DOHH2 (cell line): ENCODE measurements around the gene USP50.

Experiments used
- H3F3A ChIP-seq: fragments of 200-600 bp; sonication (generic), shearing (Covaris generic); 2 replicates; pipeline ENCODE4 v1.6.0; 2016; ENCODE audit warnings: antibody characterized with exemption, mild to moderate bottlenecking; ENCODE audit not compliant: control insufficient read depth, insufficient read depth
- H3K27ac ChIP-seq: fragments of 200-600 bp; sonication (generic); 2 replicates; pipeline ENCODE4 v1.5.1; 2014; ENCODE audit warnings: low read depth, mild to moderate bottlenecking, low read length, moderate library complexity
- H3K27me3 ChIP-seq: fragments of 200-600 bp; sonication (generic); 2 replicates; pipeline ENCODE4 v1.6.1; 2014; ENCODE audit warnings: mild to moderate bottlenecking, low read length, mixed read lengths; ENCODE audit not compliant: control insufficient read depth
- H3K36me3 ChIP-seq: fragments of 200-600 bp; sonication (generic); 2 replicates; pipeline ENCODE4 v1.6.1; 2014; ENCODE audit warnings: mild to moderate bottlenecking, low read length, moderate library complexity, mixed read lengths; ENCODE audit not compliant: control insufficient read depth
- H3K4me1 ChIP-seq: fragments of 200-600 bp; sonication (generic); 2 replicates; pipeline ENCODE4 v1.6.1; 2014; ENCODE audit warnings: mild to moderate bottlenecking, low read length, mixed read lengths; ENCODE audit not compliant: control insufficient read depth
- H3K4me2 ChIP-seq: fragments of 200-600 bp; sonication (generic); 2 replicates; pipeline ENCODE4 v1.6.0; 2014; ENCODE audit warnings: mild to moderate bottlenecking, low read length, moderate library complexity
- H3K4me3 ChIP-seq: fragments of 200-600 bp; sonication (generic); 2 replicates; pipeline ENCODE4 v1.5.1; 2014; ENCODE audit warnings: mild to moderate bottlenecking, low read length, mixed read lengths
- H3K79me2 ChIP-seq: fragments of 200-600 bp; sonication (generic); 2 replicates; pipeline ENCODE4 v1.6.1; 2014; ENCODE audit warnings: mild to moderate bottlenecking, low read length, mixed read lengths; ENCODE audit not compliant: control insufficient read depth
- H3K9me2 ChIP-seq: fragments of 200-600 bp; sonication (generic); replicated peaks from 2 replicates; pipeline ENCODE4 v1.6.1; 2014; ENCODE audit warnings: mild to moderate bottlenecking, low read length, mixed read lengths; ENCODE audit not compliant: control insufficient read depth
- H3K9me3 ChIP-seq: fragments of 200-600 bp; sonication (generic); 2 replicates; pipeline ENCODE4 v1.6.1; 2014; ENCODE audit warnings: antibody characterized with exemption, low read length, mixed read lengths; ENCODE audit not compliant: control insufficient read depth, insufficient read depth
- H4K20me1 ChIP-seq: fragments of 200-600 bp; sonication (generic); 2 replicates; pipeline ENCODE4 v1.6.0; 2014; ENCODE audit warnings: low read depth, mild to moderate bottlenecking, antibody characterized with exemption, low read length, moderate library complexity; ENCODE audit not compliant: control insufficient read depth, insufficient read depth
- CTCF ChIP-seq: fragments of 200-600 bp; sonication (generic); IDR thresholded peaks from one replicate; pipeline ENCODE4 v1.5.1; 2014; ENCODE audit warnings: antibody characterized with exemption, mild to moderate bottlenecking, low read depth, low read length; ENCODE audit not compliant: poor library complexity, severe bottlenecking
- EZH2phosphoT487 ChIP-seq: fragments of 200-600 bp; sonication (generic); IDR thresholded peaks from 2 replicates; pipeline ENCODE4 v1.6.1; 2017; ENCODE audit warnings: borderline replicate concordance, mild to moderate bottlenecking, antibody characterized with exemption, low read length, moderate library complexity, mixed read lengths

Gene USP50

GRCh38 chr15:50484781-50485180 is 61.7 kb downstream of the USP50 start:
- H3K36me3 ChIP-seq, result peaks cover 58% of the 10 kb centered on the region
- H3K4me1 ChIP-seq, result peaks cover 6% of the 10 kb centered on the region; the same call in 1 of the 2 replicates
- no peak for TF ChIP-seq EZH2phosphoT487
- TF ChIP-seq CTCF, result no peak
- no peaks in the 10 kb centered on the region for H3K27me3 ChIP-seq
- H3K9me2 ChIP-seq, result no peaks in the 10 kb centered on the region
- H4K20me1 ChIP-seq, result no peaks in the 10 kb centered on the region
- H3K4me2 ChIP-seq, result no peak overlapping the region
- H3K4me3 ChIP-seq, result no peak overlapping the region
- no peaks in the 10 kb centered on the region for H3F3A ChIP-seq
- H3K9me3 ChIP-seq, result no peaks in the 10 kb centered on the region
- H3K27ac ChIP-seq, result no peak overlapping the region
- no peaks in the 10 kb centered on the region for H3K79me2 ChIP-seq

GRCh38 chr15:50476143-50476542 is 70.3 kb downstream of the USP50 start:
- Histone ChIP-seq H3K36me3 (peaks cover 39% of the 10 kb centered on the region), H3K79me2 (no peaks in the 10 kb centered on the region), H4K20me1 (no peaks in the 10 kb centered on the region), H3F3A (no peaks in the 10 kb centered on the region), H3K4me3 (no peak overlapping the region), H3K4me1 (no peaks in the 10 kb centered on the region), H3K4me2 (no peak overlapping the region), H3K9me3 (no peaks in the 10 kb centered on the region), H3K9me2 (no peaks in the 10 kb centered on the region), H3K27ac (no peak overlapping the region), H3K27me3 (no peaks in the 10 kb centered on the region)
- TF ChIP-seq CTCF, result no peak
- TF ChIP-seq EZH2phosphoT487, result no peak

GRCh38 chr15:50471072-50471471 is 75.4 kb downstream of the USP50 start:
- no peak overlapping the region for H3K4me3 ChIP-seq
- H3K9me3 ChIP-seq, result no peaks in the 10 kb centered on the region
- no peaks in the 10 kb centered on the region for H3K4me1 ChIP-seq
- no peaks in the 10 kb centered on the region for H3K9me2 ChIP-seq
- H3K27ac ChIP-seq, result no peak overlapping the region
- TF ChIP-seq CTCF (no peak), EZH2phosphoT487 (no peak)
- H3K36me3 ChIP-seq, result peaks cover 12% of the 10 kb centered on the region
- H4K20me1 ChIP-seq, result no peaks in the 10 kb centered on the region
- H3K79me2 ChIP-seq, result no peaks in the 10 kb centered on the region
- H3K4me2 ChIP-seq, result no peak overlapping the region
- no peaks in the 10 kb centered on the region for H3F3A ChIP-seq
- H3K27me3 ChIP-seq, result no peaks in the 10 kb centered on the region
